Cardiac septum (tissue), 1 donor: ENCODE data around the gene CGRRF1. TPM values are rescaled to one million over a fixed set of nuclear protein-coding genes. Genes with fewer than 3 reads are reported as not detected.

Experiments used
- DNase-seq: peaks from one replicate; pipeline ENCODE4 v3.0.0-alpha.2; 2020; ENCODE audit warnings: low spot score
- intact Hi-C: fragments of 100-400 bp; cut with DNase I; formaldehyde crosslinking; loops from one replicate; pipeline ENCODE4 v1.14.0; 2022
- total RNA-seq: library from RNA; stranded (reverse); fragmentation: NEBNext Ultra II Directional; extraction: Animal tissue kit (Norgen Biotek cat#: 25700); gene quantifications from one replicate; pipeline ENCODE4 v1.2.1, GENCODE V29; 2021
- donor health status: DM: no; HTN: no; CAD: no.

CGRRF1 gene
- total RNA-seq, 1 donor from 2014 or later = 17.0 TPM

DNA sequence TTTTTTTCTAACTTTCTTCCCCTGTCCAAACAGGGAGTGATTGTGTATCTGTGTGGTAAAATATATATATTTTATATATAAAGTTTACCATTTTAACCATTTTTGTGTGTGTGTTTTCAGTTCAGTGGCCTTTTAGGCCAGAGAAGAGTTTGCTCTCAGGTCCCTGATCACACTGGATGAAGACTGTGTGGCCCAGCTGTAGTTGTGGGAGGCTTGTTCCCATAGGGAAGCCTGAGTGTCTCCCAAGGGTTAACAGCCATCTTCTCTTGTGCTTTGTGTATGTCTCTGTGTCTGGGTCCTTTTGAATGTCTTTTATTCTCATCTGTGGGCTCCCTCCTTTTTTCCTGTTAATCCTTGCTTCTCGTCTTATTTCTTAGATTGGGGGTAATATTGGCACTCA lies 23.4 kb downstream of the CGRRF1 start:
- intact Hi-C loops = no loop called here
- no peak for DNase-seq

DNA sequence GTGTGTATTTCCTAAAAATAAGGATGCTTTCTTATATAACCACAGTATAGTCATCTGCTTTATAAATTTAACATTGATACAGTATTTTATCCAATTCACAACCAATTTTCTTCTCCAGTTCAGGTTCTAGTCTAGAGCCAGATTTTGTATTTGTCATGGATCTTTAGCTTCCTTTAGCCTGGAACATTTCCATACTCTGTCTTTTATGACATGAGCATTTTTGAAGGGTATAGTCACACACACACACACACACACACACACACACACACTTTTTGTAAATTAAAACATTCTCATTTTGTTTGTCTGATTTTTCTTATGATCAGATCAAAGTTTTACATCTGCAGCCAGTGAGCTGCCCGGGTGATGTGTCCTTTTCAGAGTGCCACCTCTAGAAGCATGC lies 25.4 kb downstream of the CGRRF1 start:
- intact Hi-C loops = no loop called here
- DNase-seq = no peak

DNA sequence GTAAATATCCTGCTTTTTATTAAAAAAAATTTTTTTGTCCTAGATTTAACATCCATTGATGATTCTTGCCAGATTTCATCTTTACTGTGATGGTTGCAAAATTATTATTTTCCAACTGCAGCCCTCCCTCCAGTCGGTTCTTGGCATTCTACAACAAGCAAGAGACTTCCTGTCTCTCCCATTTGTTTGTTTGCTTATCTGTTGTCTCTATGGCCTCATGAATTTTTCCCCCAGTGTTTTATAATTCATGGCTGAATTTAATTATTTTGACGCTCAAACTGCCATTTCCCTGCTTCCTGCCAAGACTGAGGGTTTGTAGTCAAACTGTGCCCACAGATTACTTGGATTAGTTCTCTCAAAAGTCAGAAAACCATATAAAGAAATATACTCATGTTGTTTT lies 25.9 kb downstream of the CGRRF1 start:
- intact Hi-C loops = no loop called here
- DNase-seq = no peak

DNA sequence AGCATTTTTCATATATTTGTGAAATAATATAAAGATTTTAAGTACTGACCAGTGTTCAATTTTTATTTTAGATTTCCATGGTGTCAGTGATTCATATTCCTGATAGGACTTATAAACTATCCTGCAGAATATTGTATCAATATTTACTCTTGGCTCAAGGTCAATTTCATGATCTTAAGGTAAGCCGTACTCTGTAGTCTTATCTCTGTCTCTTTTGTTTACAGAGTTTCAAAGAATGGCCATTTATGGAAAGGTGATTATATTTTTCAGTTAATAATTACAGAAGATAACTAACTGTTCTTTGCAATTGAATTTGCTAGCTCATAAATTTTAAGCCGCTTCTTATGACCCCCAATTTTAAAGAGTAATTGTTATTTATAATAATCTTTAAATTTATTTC lies 27.9 kb downstream of the CGRRF1 start:
- intact Hi-C loops = no loop called here

GRCh38 chr14:54538055-54538454 lies 28.3 kb downstream of the CGRRF1 start:
- DNase-seq = no peak
- intact Hi-C loops = no loop called here

More for the DNA sequence above, 27.9 kb downstream of the CGRRF1 start:
- no peak for DNase-seq

DNA sequence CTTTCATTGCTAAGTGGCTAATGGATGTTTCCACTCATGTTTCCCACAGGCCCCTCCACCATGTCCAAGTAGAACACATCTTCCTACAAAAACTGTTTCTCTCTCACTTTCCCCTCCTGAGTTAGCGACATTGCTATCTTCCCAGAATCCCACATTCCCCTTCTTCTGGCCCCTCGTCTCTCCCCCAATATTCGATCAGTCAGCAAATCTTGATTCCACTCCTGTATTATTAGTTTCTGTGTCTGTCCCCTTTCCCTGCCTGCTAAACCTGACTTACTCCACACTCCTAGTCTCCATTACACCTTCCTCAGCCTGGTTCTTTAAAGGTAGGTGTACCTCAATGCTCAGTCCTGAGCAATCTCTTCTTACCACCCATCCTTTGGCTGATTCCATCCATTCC lies 37.9 kb downstream of the CGRRF1 start:
- DNase-seq = no peak
- intact Hi-C loops = no loop called here

GRCh38 chr14:54548491-54548890 lies 38.8 kb downstream of the CGRRF1 start:
- DNase-seq = no peak
- intact Hi-C loops = no loop called here

DNA sequence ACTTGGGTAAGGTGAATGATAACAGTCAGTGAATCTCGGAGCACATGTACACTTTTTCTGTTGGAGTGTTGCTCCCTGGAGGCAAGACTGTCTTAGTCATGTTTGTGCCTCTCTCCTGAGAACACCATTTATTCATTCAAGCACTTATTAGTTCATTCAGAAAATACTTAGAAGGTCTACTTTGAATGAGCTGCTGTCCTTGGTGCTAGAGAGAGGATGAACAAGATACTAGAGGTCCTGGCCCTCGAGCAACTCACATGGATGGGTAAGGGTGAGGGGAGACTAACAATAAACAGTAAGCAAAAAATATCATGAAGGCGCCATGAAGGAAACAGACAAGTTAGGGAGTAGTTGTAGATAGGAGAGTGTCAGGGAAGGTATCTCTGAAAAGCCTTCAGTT lies 40.2 kb downstream of the CGRRF1 start:
- intact Hi-C loops = no loop called here
- no peak for DNase-seq

DNA sequence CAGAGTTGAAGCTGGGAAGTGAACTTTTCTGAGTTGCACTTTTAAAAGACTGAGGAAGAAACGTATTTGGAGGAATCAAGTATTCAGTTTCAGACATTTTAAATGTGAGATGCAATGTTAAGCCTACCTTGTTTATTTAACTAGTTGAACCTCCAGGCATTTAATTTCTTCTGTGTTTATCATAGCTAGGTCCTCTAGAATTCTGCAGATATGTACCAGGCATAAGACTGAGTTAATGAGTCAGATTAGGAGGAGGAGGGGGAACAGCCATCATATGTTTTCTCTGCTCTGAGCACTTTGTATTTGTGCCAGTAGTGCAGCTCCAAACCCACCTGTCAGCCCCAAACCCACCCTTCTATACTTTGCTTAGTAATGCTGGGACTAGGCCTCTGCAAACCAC lies 40.8 kb downstream of the CGRRF1 start:
- DNase-seq = no peak
- intact Hi-C loops = no loop called here

GRCh38 chr14:54554401-54554800 lies 44.7 kb downstream of the CGRRF1 start:
- intact Hi-C loops = no loop called here
- DNase-seq = no peak

DNA sequence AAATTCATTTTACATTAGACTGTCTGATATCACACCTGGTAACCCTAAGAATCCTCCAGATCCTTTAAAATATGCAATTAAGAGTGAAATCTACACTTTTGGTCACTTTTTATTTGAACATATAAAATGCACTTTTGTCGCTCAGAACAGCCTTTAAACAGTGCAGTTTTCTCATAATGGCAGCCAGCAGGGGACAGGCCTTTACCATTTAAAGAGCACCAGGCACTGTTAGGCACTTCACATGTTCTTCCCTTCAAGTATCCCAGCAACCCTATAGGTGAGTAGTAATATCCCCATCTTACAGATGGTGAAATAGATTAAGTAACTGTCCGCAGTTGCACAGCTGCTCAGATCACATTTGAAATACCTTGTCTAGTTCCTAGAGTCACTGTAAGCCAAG lies 45.9 kb downstream of the CGRRF1 start:
- intact Hi-C loops = no loop called here
- no peak for DNase-seq

- no peak for DNase-seq
- intact Hi-C loops = no loop called here
Measured at GRCh38 chr14:54556535-54556934, 46.8 kb downstream of the CGRRF1 start.

- intact Hi-C loops = loop anchor here (1.0 to 5.0 kb wide), 2 partner anchors 243 to 335 kb away; no protein-coding TSS in a partner anchor
- DNase-seq = no peak
Measured at GRCh38 chr14:54562334-54562733, 52.6 kb downstream of the CGRRF1 start.

GRCh38 chr14:54564071-54564867 lies 54.6 kb downstream of the CGRRF1 start:
- no peak for DNase-seq
- intact Hi-C loops = loop anchor here (2.0 to 5.0 kb wide), 2 partner anchors 127 to 333 kb away; no protein-coding TSS in a partner anchor

DNA sequence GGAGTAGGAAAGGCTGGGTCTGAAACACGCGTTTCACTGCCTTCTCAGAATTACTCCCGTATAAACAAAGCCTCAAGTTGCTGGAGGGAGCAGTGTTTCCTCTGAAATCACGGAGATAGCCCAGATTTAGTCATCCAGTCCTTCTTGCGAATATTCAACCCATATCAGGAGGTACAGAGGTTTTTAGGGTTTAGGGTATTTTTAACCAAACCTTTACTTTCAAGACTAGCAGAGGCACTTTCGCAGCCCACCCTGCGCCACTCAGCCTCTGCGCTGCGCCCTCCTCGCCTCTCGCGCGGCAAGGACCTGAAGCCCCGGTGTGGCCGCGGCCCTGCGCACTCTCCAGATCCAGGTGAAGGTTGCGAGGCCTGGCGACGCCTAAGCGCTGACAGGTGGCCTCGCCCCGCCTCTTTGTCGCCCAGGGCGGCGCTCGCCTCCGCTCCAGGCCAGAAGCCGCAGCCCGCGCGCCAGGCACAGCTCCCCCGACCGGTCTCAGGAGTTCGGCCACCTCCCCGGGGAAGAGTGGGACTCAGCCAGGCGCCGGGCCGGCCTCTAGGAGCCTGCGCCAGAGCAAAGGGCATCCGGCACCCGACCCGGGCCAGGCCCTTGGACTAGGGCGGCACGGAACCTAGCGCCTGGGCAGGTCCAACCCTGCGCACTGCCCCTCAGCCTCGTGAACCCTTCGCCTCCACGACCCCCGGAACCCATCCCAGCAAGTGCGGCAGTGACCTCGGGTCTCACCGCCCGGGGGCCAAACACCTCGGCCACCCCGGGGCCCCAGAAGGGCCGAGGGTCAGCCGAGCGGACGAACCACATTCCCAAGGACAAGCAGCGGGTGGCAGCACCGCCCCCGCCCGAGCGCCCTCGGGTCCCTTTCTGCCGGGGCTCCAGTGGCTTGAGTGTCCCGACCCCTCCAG lies 55.4 kb downstream of the CGRRF1 start:
- intact Hi-C loops = loop anchor here (2.0 to 5.0 kb wide), 3 partner anchors 87 to 332 kb away; no protein-coding TSS in a partner anchor
- peak; percentile 86 for DNase-seq

DNA sequence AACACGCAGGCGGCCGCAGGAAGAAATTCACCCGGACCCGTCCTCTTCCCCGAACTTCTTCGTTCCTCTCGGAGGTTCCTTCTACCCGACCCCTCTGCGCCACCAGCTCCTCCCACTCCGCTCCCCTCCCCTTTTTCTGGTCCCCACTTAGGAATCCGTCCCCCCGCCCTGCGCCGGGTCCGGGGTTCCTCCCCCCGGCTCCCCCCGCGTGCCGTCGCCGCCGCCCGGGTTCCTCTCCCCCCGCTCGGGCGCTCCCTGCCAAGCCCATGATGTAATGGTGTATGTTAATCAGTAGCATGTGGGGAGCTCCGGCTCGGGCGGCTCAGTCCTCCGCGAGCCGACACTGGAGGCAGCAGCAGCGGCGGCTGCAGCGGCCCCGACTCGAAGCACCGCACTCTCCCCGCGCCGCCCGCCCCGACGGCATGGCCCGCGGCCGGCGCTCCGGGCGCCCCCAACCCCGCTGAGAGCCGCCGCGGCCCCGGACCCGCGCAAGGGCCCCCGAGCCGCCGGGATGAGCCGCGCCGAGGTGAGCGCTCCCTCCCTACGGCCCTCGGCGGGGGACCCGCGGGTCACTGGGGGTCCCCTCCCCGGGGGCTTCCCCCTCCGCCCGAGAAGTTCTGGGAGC lies 56.2 kb downstream of the CGRRF1 start:
- peak; percentile 96 for DNase-seq
- intact Hi-C loops = loop anchor here (1.0 to 5.0 kb wide), 3 partner anchors 86 to 207 kb away; no protein-coding TSS in a partner anchor

- intact Hi-C loops = loop anchor here (1.0 to 5.0 kb wide), 2 partner anchors 86 to 207 kb away; no protein-coding TSS in a partner anchor
- peak; percentile 90 for DNase-seq
Measured at GRCh38 chr14:54566410-54567223, 56.9 kb downstream of the CGRRF1 start, which contains the start of gene SAMD4A. SAMD4A (plus strand) TSS chr14:54567128; CDS start chr14:54567917, 789 bp downstream.

GRCh38 chr14:54567224-54567638 lies 57.5 kb downstream of the CGRRF1 start:
- peak; percentile 78 for DNase-seq
- intact Hi-C loops = loop anchor here (5.0 kb wide), 1 partner anchor 85 kb away; no protein-coding TSS in a partner anchor
